OCI-LY7 (cell line): ENCODE results near the gene DBN1.

Source experiments
- EZH2phosphoT487 ChIP-seq: fragments of 200-600 bp; sonication (generic); IDR thresholded peaks from 2 replicates; pipeline ENCODE4 v1.6.1; 2018; ENCODE audit warnings: low read depth, borderline replicate concordance, mild to moderate bottlenecking, mixed run types, antibody characterized with exemption, low read length, moderate library complexity, mixed read lengths
- TF ChIP-seq, protein P1 (sequence below): fragments of 200-600 bp; sonication (generic); conservative IDR thresholded peaks from 2 replicates; pipeline ENCODE4 v1.5.1; 2014; ENCODE audit warnings: mild to moderate bottlenecking, antibody characterized with exemption, low read length, moderate library complexity, mixed read lengths

DNA sequence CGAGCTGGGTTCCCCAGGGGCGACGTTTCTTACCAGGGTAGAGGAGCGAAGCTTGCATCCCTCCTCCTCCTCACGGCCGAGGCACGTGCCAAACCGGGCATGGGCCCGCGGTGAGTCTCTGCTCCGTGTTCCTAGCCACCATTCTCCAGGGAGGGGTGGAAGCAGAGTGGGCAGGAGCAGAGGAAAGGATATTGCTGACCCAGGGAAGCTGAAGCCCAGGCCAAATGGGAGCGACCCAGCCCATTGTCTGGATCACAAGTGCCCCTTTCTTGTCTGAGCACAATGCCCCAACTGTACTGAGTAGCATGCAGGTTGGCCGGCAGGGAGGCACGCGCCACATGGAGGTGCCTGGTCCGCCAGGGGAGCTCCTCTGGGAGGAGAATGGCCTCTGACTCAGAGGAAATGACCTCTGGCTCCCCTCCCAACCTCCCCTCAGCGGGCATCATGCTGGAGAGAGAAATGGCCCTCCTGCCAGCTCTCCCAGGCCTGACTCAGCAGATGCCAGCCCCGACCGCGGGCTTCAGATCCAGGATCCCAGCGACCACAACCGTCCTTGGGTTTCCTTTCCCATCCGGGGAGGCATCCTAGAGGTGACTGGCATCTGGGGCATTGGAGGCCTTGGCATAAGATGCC lies 25.7 kb downstream of the DBN1 start:
- TF ChIP-seq, protein P1, sequence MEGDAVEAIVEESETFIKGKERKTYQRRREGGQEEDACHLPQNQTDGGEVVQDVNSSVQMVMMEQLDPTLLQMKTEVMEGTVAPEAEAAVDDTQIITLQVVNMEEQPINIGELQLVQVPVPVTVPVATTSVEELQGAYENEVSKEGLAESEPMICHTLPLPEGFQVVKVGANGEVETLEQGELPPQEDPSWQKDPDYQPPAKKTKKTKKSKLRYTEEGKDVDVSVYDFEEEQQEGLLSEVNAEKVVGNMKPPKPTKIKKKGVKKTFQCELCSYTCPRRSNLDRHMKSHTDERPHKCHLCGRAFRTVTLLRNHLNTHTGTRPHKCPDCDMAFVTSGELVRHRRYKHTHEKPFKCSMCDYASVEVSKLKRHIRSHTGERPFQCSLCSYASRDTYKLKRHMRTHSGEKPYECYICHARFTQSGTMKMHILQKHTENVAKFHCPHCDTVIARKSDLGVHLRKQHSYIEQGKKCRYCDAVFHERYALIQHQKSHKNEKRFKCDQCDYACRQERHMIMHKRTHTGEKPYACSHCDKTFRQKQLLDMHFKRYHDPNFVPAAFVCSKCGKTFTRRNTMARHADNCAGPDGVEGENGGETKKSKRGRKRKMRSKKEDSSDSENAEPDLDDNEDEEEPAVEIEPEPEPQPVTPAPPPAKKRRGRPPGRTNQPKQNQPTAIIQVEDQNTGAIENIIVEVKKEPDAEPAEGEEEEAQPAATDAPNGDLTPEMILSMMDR, result no peak; the same call in 1 of the 2 replicates
- no peak for TF ChIP-seq EZH2phosphoT487
